GM12878 (cell line): ENCODE data around the gene DLG2. TPM values are rescaled to one million over a fixed set of nuclear protein-coding genes. Genes with fewer than 3 reads are reported as not detected.

Experiments used
- ATAC-seq: fragments of 200-7000 bp; cut with Tn5 transposase; 3 replicates; pipeline ENCODE4 v1.9.1; 2020; ENCODE audit warnings: mild to moderate bottlenecking, moderate library complexity
- Bru-seq: library from RNA; stranded (reverse); fragments of 400-500 nt; gene quantifications from one replicate; lab custom pipeline; 2021; lab: Mats Ljungman, UMichigan
- BruChase-seq, 2 experiments: library from RNA; stranded (reverse); fragments of 400-500 nt; gene quantifications; one replicate each; lab custom pipeline; 2021; lab: Mats Ljungman, UMichigan
- BruUV-seq: library from RNA; stranded (reverse); fragments of 400-500 nt; replicated peaks from 2 replicates; lab custom pipeline; 2021; lab: Mats Ljungman, UMichigan
- CTCF ChIA-PET: fragments of 300-600 bp; sonication (Branson Sonifier 250); formaldehyde crosslinking; extraction: SDS; loops from one replicate; lab custom pipeline; 2021; ENCODE audit warnings: inconsistent platforms; lab: Yijun Ruan, JAX
- POLR2A ChIA-PET: fragments of 350-600 bp; formaldehyde crosslinking; extraction: SDS; loops from one replicate; lab custom pipeline; 2021; ENCODE audit warnings: inconsistent platforms; lab: Charles Lee
- RAD21 ChIA-PET: fragments of 300-600 bp; sonication (Branson Sonifier 250); formaldehyde crosslinking; loops from one replicate; lab custom pipeline; 2023; ENCODE audit warnings: antibody characterized with exemption; ENCODE audit not compliant: unreplicated experiment; lab: Charles Lee
- SMC1A ChIA-PET: fragments of 300-600 bp; sonication (Branson Sonifier 250); formaldehyde crosslinking; loops from one replicate; lab custom pipeline; 2023; ENCODE audit not compliant: unreplicated experiment, uncharacterized antibody; lab: Charles Lee
- DNase-seq: peaks from one replicate; pipeline ENCODE4 v3.0.0-alpha.2; 2011; ENCODE audit warnings: low read depth, low spot score
- FAIRE-seq: peaks from 3 replicates; lab custom pipeline; 2011; peaks lifted over from hg19 to GRCh38; lab: Jason Lieb, UNC
- H2AFZ ChIP-seq: 2 replicates; pipeline ENCODE4 v1.6.0; 2011; ENCODE audit warnings: low read depth, low read length, control low read depth; ENCODE audit not compliant: control insufficient read depth
- H3K27ac ChIP-seq: 2 replicates; pipeline ENCODE4 v1.5.1; 2011; ENCODE audit warnings: control low read depth; ENCODE audit not compliant: control insufficient read depth, insufficient read depth
- H3K27me3 ChIP-seq, 2 experiments: replicated peaks in 1 of 2; 2 replicates each; pipeline versions ENCODE4 v1.6.0 to v1.6.1; 2011; ENCODE audit warnings: low read length in 1 of 2; ENCODE audit not compliant: control insufficient read depth in 2 of 2, insufficient read depth in 2 of 2
- H3K36me3 ChIP-seq, 2 experiments: 2 replicates each; pipeline ENCODE4 v1.5.1; 2011; ENCODE audit warnings: low read length in 1 of 2; ENCODE audit not compliant: control insufficient read depth in 2 of 2, insufficient read depth in 2 of 2
- H3K4me1 ChIP-seq: 2 replicates; pipeline ENCODE4 v1.6.1; 2011; ENCODE audit warnings: mild to moderate bottlenecking, low read length, moderate library complexity, mixed read lengths; ENCODE audit not compliant: control insufficient read depth, insufficient read depth
- H3K4me2 ChIP-seq: 2 replicates; pipeline ENCODE4 v1.6.0; 2011; ENCODE audit warnings: control low read depth; ENCODE audit not compliant: control insufficient read depth, insufficient read depth
- H3K4me3 ChIP-seq: fragments of 200-600 bp; sonication (generic); 2 replicates; pipeline ENCODE4 v1.5.1; 2016
- H3K79me2 ChIP-seq: 2 replicates; pipeline ENCODE4 v1.6.0; 2011; ENCODE audit warnings: low read length; ENCODE audit not compliant: control insufficient read depth, insufficient read depth
- H3K9ac ChIP-seq: 2 replicates; pipeline ENCODE4 v1.8.0; 2011; ENCODE audit warnings: low read length, control low read depth, mixed read lengths; ENCODE audit not compliant: control insufficient read depth, insufficient read depth
- H3K9me3 ChIP-seq: replicated peaks from 3 replicates; pipeline ENCODE4 v1.5.1; 2011; ENCODE audit warnings: mild to moderate bottlenecking, low read length; ENCODE audit not compliant: control insufficient read depth, insufficient read depth
- H4K20me1 ChIP-seq: 2 replicates; pipeline ENCODE4 v1.6.0; 2011; ENCODE audit not compliant: control insufficient read depth, insufficient read depth
- BACH1 ChIP-seq: fragments of 450-650 bp; IDR thresholded peaks from 2 replicates; pipeline ENCODE4 v1.6.1; 2017; ENCODE audit warnings: mild to moderate bottlenecking, borderline replicate concordance
- BMI1 ChIP-seq: fragments of 450-650 bp; IDR thresholded peaks from 2 replicates; pipeline ENCODE4 v1.6.1; 2016; ENCODE audit warnings: mild to moderate bottlenecking, moderate library complexity, borderline replicate concordance
- E2F8 ChIP-seq: fragments of 450-650 bp; IDR thresholded peaks from 2 replicates; pipeline ENCODE4 v1.6.1; 2018; ENCODE audit warnings: mild to moderate bottlenecking, low read depth, moderate library complexity; ENCODE audit not compliant: partially characterized antibody
- HDAC6 ChIP-seq: fragments of 200-600 bp; sonication (generic); IDR thresholded peaks from one replicate; pipeline ENCODE4 v1.8.0; 2017; ENCODE audit warnings: antibody characterized with exemption; ENCODE audit not compliant: unreplicated experiment
- MTA3 ChIP-seq: IDR thresholded peaks from 2 replicates; pipeline ENCODE4 v1.6.1; 2012; ENCODE audit warnings: low read length, inconsistent platforms, borderline replicate concordance
- PBX3 ChIP-seq: IDR thresholded peaks from 2 replicates; pipeline ENCODE4 v1.6.1; 2011; ENCODE audit warnings: mild to moderate bottlenecking, low read depth, low read length, moderate library complexity; ENCODE audit not compliant: insufficient replicate concordance
- SMC3 ChIP-seq: IDR thresholded peaks from 2 replicates; pipeline ENCODE4 v1.6.1; 2011; ENCODE audit warnings: low read length, improper control_type of control experiment, borderline replicate concordance
- TCF12 ChIP-seq: IDR thresholded peaks from 2 replicates; pipeline ENCODE4 v1.6.1; 2011; ENCODE audit warnings: low read depth, mild to moderate bottlenecking, low read length
- ZNF384 ChIP-seq: IDR thresholded peaks from 2 replicates; pipeline ENCODE4 v1.6.1; 2012; ENCODE audit warnings: low read depth, mild to moderate bottlenecking, low read length, improper control_type of control experiment, borderline replicate concordance
- WGBS: methylation state at CpG from one replicate; pipeline ENCODE4 v1.1.6; 2016; ENCODE audit warnings: low lambda C conversion rate; ENCODE audit not compliant: insufficient replicate concordance, insufficient coverage; ENCODE audit errors: missing lambda C conversion rate; 5-methylcytosine and 5-hydroxymethylcytosine counted together
- in situ Hi-C: fragments of 300-500 bp; cut with MboI; formaldehyde crosslinking; loops from 9 replicates; pipeline ENCODE4 v1.14.3; 2018; ENCODE audit warnings: mixed read lengths
- intact Hi-C: fragments of 100-400 bp; cut with micrococcal nuclease; formaldehyde crosslinking; loops from one replicate; pipeline ENCODE4 v1.14.2; 2022; ENCODE audit not compliant: unreplicated experiment
- long read RNA-seq, 2 experiments: library from polyadenylated mRNA; unstranded; transcript quantifications; one replicate each; pipeline ENCODE4 v2.0.0, GENCODE V29; 2019 to 2020
- polyA minus RNA-seq, 3 experiments: library from RNA; depleted of rRNA, polyadenylated mRNA; stranded (reverse); fragments of >200 nt; gene quantifications; 2 replicates each; pipeline ENCODE4 v1.2.3, GENCODE V29; 2011
- polyA plus RNA-seq, 11 experiments: library from polyadenylated mRNA; depleted of rRNA in 4 of 11; unstranded in 6 of 11; stranded (reverse) in 5 of 11; fragments of >200 nt; fragmentation: Nextera tagmentation in 4 of 11; fragmentation: Illumina TruSeq in 1 of 11; extraction: Ambion mirVana in 4 of 11; extraction: Trizol in 1 of 11; gene quantifications; 1 replicate in 1 of 11; 2 replicates in 10 of 11; pipeline versions ENCODE4 v1.2.1 to v1.2.3, GENCODE V29; 2011 to 2016; ENCODE audit warnings: inconsistent platforms in 2 of 11, missing spikeins in 2 of 11, low read depth in 1 of 11
- total RNA-seq, 4 experiments: library from RNA; depleted of rRNA in 3 of 4; stranded (reverse); fragments of >200 nt in 3 of 4; fragmentation: Illumina TruSeq in 1 of 4; extraction: Trizol in 1 of 4; gene quantifications; 2 replicates each; pipeline versions ENCODE4 v1.2.1 to v1.2.3, GENCODE V29; 2013 to 2021
- TF ChIP-seq, protein P1 (sequence below): fragments of 450-650 bp; conservative IDR thresholded peaks from 2 replicates; pipeline ENCODE4 v1.6.1; 2017; ENCODE audit warnings: mild to moderate bottlenecking, moderate library complexity

DLG2 gene
- 20.1 and 20.4 TPM in 2 replicates for total RNA-seq (2013; cell fraction: nucleolus; rRNA removed)
- 0.51 and 0.54 TPM in 2 replicates for total RNA-seq (2014; rRNA removed)
- 0.88 and 0.98 TPM in 2 replicates for total RNA-seq (2014; rRNA removed; fragmentation: Illumina TruSeq; extraction: Trizol)
- 0.38 and 1.0 TPM in 2 replicates for total RNA-seq (2021)
- polyA plus RNA-seq (2011; ENCODE audit: low read depth): 0.71 TPM
- 0.98 and 1.6 TPM in 2 replicates for polyA plus RNA-seq (2011; rRNA removed)
- polyA plus RNA-seq (2011; cell fraction: cytosol; rRNA removed): 0.42 and 0.58 TPM in 2 replicates
- polyA plus RNA-seq (2011; cell fraction: nucleus; rRNA removed): 1.6 and 2.0 TPM in 2 replicates
- polyA plus RNA-seq (2012): 0.84 and 1.3 TPM in 2 replicates
- polyA plus RNA-seq (2014; fragmentation: Illumina TruSeq; extraction: Trizol): 0.37 and 0.49 TPM in 2 replicates
- polyA plus RNA-seq (2014; fragmentation: Nextera tagmentation; extraction: Ambion mirVana): under 1 TPM; 0.09 to 0.29 TPM
- polyA plus RNA-seq (2014; rRNA removed): 0.23 and 0.33 TPM in 2 replicates
- under 1 TPM; 0.09 to 0.21 TPM for polyA plus RNA-seq (2016; fragmentation: Nextera tagmentation; extraction: Ambion mirVana)
- 2.7 and 3.1 TPM in 2 replicates for polyA minus RNA-seq (2011; rRNA and poly(A)+ RNA removed)
- polyA minus RNA-seq (2011; cell fraction: cytosol; rRNA and poly(A)+ RNA removed): 1.6 TPM in 1 of 2 replicates, not detected in the other
- 4.5 and 6.1 TPM in 2 replicates for polyA minus RNA-seq (2011; cell fraction: nucleus; rRNA and poly(A)+ RNA removed)
- Bru-seq, nascent RNA: percentile 33 among the genes with signal in this experiment
- percentile 39 among the genes with signal in this experiment for BruChase-seq, experiment 1, labeled RNA remaining after a 6-hour chase
- percentile 41 among the genes with signal in this experiment for BruChase-seq, experiment 2, labeled RNA remaining after a 2-hour chase
- long read RNA-seq, experiment 1, partial matches to known transcripts: 0 of 2 reads
- long read RNA-seq, experiment 1, other reads (novel, unspliced or antisense): 2 of 2 reads
- long read RNA-seq, experiment 2, partial matches to known transcripts: 0 of 18 reads
- long read RNA-seq, experiment 2, other reads (novel, unspliced or antisense): 18 of 18 reads

DNA sequence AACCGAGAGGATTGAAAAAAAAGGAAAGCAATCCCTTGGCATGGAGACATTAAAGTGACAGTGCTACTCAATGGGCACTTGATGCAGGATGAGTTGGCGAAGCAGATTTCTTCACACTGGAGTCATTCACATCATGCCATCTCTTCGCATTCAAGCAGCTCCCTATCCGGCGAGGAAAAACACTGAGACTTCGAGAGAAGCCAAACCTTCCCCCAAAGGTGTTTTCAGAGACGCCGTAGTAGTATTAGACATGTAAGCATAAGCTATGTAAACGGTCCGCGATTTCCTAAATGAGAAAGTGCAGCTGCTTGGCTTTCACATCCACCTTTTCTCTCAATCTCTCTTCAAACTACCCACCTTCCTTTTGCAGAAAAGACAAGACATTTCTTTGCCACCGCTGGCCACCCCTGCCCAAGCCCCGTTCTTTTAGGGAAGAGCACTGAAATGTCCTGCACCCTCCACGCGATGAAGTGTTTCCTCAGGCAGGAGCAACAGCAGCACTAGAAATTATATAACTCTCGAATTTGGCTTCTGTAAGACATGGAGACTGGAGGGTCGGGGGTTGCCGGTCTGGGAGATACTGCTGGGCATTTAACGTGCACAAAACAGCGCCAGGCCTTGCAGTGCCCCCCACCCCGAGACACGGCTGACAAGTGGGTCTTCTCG lies at the start of gene DLG2:
TSS of gene DLG2 (minus strand) at position 13 of the 666 bp plus-strand sequence.
- Histone ChIP-seq H4K20me1 (no peaks in the 10 kb centered on the region), H3K27me3 (no peaks in the 10 kb centered on the region), H2AFZ (peak within 1 kb of the TSS; percentile 99), H3K4me3 (peak within 1 kb of the TSS; percentile 94), H3K36me3 (peaks cover 0 to 4% of the 10 kb centered on the region in 2 experiments; a peak in 1 of 4 replicates), H3K9me3 (no peaks in the 10 kb centered on the region), H3K79me2 (peaks cover 24% of the 10 kb centered on the region), H3K4me2 (peak within 1 kb of the TSS; percentile 95)
- WGBS: 2% methylated on average over 23 of the region's 23 CpGs
- DNase-seq (no peak), ATAC-seq (peak; percentile 2)
- in situ Hi-C loops: no loop called here
- TSS peak; percentile 78 for BruUV-seq
- CTCF ChIA-PET: interaction anchor here (0.6 to 2.4 kb wide), 5 partner anchors 18 to 991 kb away, joined by 3 to 13 read pairs (median 3); partner anchors contain the start of gene TMEM126A
- SMC1A ChIA-PET: interaction anchor here (0.8 to 2.6 kb wide), 7 partner anchors 10 to 403 kb away, joined by 3 to 11 read pairs (median 3); partner anchors contain the start of gene TMEM126A
- POLR2A ChIA-PET: interaction anchor here (0.8 to 5.5 kb wide), 12 partner anchors 10 to 592 kb away, joined by 3 to 35 read pairs (median 5); partner anchors contain the start of genes CREBZF and TMEM126A
- intact Hi-C loops: loop anchor here (10.0 kb wide), 1 partner anchor 513 kb away; no protein-coding TSS in a partner anchor
- TF ChIP-seq ZNF384: no peak
- no peak for TF ChIP-seq BACH1
- TF ChIP-seq PBX3: no peak
- no peak for TF ChIP-seq MTA3
- no peak for TF ChIP-seq SMC3
- TF ChIP-seq BMI1: no peak
- TF ChIP-seq E2F8: no peak
- TF ChIP-seq, protein P1, sequence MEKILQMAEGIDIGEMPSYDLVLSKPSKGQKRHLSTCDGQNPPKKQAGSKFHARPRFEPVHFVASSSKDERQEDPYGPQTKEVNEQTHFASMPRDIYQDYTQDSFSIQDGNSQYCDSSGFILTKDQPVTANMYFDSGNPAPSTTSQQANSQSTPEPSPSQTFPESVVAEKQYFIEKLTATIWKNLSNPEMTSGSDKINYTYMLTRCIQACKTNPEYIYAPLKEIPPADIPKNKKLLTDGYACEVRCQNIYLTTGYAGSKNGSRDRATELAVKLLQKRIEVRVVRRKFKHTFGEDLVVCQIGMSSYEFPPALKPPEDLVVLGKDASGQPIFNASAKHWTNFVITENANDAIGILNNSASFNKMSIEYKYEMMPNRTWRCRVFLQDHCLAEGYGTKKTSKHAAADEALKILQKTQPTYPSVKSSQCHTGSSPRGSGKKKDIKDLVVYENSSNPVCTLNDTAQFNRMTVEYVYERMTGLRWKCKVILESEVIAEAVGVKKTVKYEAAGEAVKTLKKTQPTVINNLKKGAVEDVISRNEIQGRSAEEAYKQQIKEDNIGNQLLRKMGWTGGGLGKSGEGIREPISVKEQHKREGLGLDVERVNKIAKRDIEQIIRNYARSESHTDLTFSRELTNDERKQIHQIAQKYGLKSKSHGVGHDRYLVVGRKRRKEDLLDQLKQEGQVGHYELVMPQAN: no peak
- TF ChIP-seq HDAC6: no peak
- TF ChIP-seq TCF12: no peak
- TF ChIP-seq, all 136 proteins: peak for 0
- FAIRE-seq: peak; percentile 73
- Histone ChIP-seq H3K27ac (peak within 1 kb of the TSS; percentile 55), H3K4me1 (peaks cover 8% of the 10 kb centered on the region), H3K9ac (peak within 1 kb of the TSS; percentile 85)
- RAD21 ChIA-PET: interaction anchor here (1.5 to 3.4 kb wide), 3 partner anchors 20 to 227 kb away, joined by 4 to 26 read pairs (median 10); partner anchors contain the start of genes CCDC83, CREBZF and TMEM126A
